ENCODE results near the gene CERS6. TPM values are rescaled to one million over a fixed set of nuclear protein-coding genes. Genes with fewer than 3 reads are reported as not detected.
"Not testable (repeated sequence)": the region's sequence is repeated elsewhere in the genome, so short reads cannot be mapped to it uniquely, and the experiment has no call there.

Gene CERS6
- polyA plus RNA-seq, 1 donor (not counting 4 experiments of a cell fraction or from before 2014, with no cell fraction given), result 19.5 TPM

- Histone ChIP-seq H2AFZ (ENCODE audit: control insufficient read depth, low read length) (no peak overlapping the region), H3K9ac (ENCODE audit: control insufficient read depth, extremely low read depth, insufficient read depth, low read length) (no peak overlapping the region), H3K27ac (ENCODE audit: control insufficient read depth, insufficient read depth, low read length) (no peak overlapping the region), H4K20me1 (ENCODE audit: control insufficient read depth, extremely low read depth, insufficient read depth, low read length) (no peaks in the 10 kb centered on the region), H3K27me3 (ENCODE audit: control insufficient read depth, extremely low read depth, insufficient read depth, low read length) (no peaks in the 10 kb centered on the region), H3K36me3 (ENCODE audit: control insufficient read depth in 2 of 2, extremely low read depth in 1 of 2, insufficient read depth in 2 of 2, low read length in 2 of 2) (no peaks in the 10 kb centered on the region), H3K9me3 (ENCODE audit: control insufficient read depth, low read depth, low read length) (no peaks in the 10 kb centered on the region), H3K4me1 (ENCODE audit: control insufficient read depth, extremely low read depth, insufficient read depth, low read length) (peaks cover 11% of the 10 kb centered on the region), H3K4me2 (ENCODE audit: control insufficient read depth, extremely low read depth, insufficient read depth, low read depth, low read length) (no peak overlapping the region), H3K9me1 (ENCODE audit: control insufficient read depth, extremely low read depth, insufficient read depth, low read length) (no peaks in the 10 kb centered on the region), H3K4me3 (ENCODE audit: control insufficient read depth in 2 of 3, extremely low read depth in 1 of 3, insufficient read depth in 2 of 3, low read depth in 1 of 3, low read length in 3 of 3) (no peak overlapping the region), H3K79me2 (ENCODE audit: control insufficient read depth, insufficient read depth, low read length) (peaks cover 3% of the 10 kb centered on the region)
- dilution Hi-C loops (cut with MboI; ENCODE audit: extremely low pct_ligation_motif_present, low sequenced_read_pairs), result no loop called here
- DNase-seq (ENCODE audit: low read depth, low spot score) (no peak), FAIRE-seq (no peak)
- TF ChIP-seq EZH2 (IDR thresholded peaks at IDR 0.05; ENCODE audit: low read length) (no peak), CTCF (optimal IDR thresholded peaks at IDR 0.05 in 1 of 3, IDR thresholded peaks at IDR 0.05 in 1 of 3, conservative IDR thresholded peaks at IDR 0.05 in 1 of 3; ENCODE audit: extremely low read depth in 1 of 3, insufficient read depth in 2 of 3, low read length in 3 of 3) (no peak)
Observed at GRCh38 chr2:168663993-168664392, 207.9 kb downstream of the CERS6 start.

- H3K36me3 ChIP-seq (ENCODE audit: control insufficient read depth in 2 of 2, extremely low read depth in 1 of 2, insufficient read depth in 2 of 2, low read length in 2 of 2); H3K4me3 ChIP-seq (ENCODE audit: control insufficient read depth in 2 of 3, extremely low read depth in 1 of 3, insufficient read depth in 2 of 3, low read depth in 1 of 3, low read length in 3 of 3); H3K27me3 ChIP-seq (ENCODE audit: control insufficient read depth, extremely low read depth, insufficient read depth, low read length); H3K27ac ChIP-seq (ENCODE audit: control insufficient read depth, insufficient read depth, low read length); H3K9ac ChIP-seq (ENCODE audit: control insufficient read depth, extremely low read depth, insufficient read depth, low read length); H3K4me2 ChIP-seq (ENCODE audit: control insufficient read depth, extremely low read depth, insufficient read depth, low read depth, low read length); DNase-seq (ENCODE audit: low read depth, low spot score); H3K79me2 ChIP-seq (ENCODE audit: control insufficient read depth, insufficient read depth, low read length); H3K9me3 ChIP-seq (ENCODE audit: control insufficient read depth, low read depth, low read length); H2AFZ ChIP-seq (ENCODE audit: control insufficient read depth, low read length); FAIRE-seq; H4K20me1 ChIP-seq (ENCODE audit: control insufficient read depth, extremely low read depth, insufficient read depth, low read length); H3K9me1 ChIP-seq (ENCODE audit: control insufficient read depth, extremely low read depth, insufficient read depth, low read length); dilution Hi-C loops (cut with MboI; ENCODE audit: extremely low pct_ligation_motif_present, low sequenced_read_pairs): not testable (repeated sequence)
- H3K4me1 ChIP-seq (ENCODE audit: control insufficient read depth, extremely low read depth, insufficient read depth, low read length), result peaks cover 11% of the 10 kb centered on the region
Observed at GRCh38 chr2:168664715-168665114, 208.6 kb downstream of the CERS6 start.

GRCh38 chr2:168666339-168666738 lies 210.3 kb downstream of the CERS6 start:
- Histone ChIP-seq H3K9me1 (ENCODE audit: control insufficient read depth, extremely low read depth, insufficient read depth, low read length) (no peaks in the 10 kb centered on the region), H3K79me2 (ENCODE audit: control insufficient read depth, insufficient read depth, low read length) (peaks cover 3% of the 10 kb centered on the region), H3K4me1 (ENCODE audit: control insufficient read depth, extremely low read depth, insufficient read depth, low read length) (peaks cover 11% of the 10 kb centered on the region), H3K27ac (ENCODE audit: control insufficient read depth, insufficient read depth, low read length) (no peak overlapping the region), H3K9ac (ENCODE audit: control insufficient read depth, extremely low read depth, insufficient read depth, low read length) (no peak overlapping the region), H2AFZ (ENCODE audit: control insufficient read depth, low read length) (no peak overlapping the region), H3K4me3 (ENCODE audit: control insufficient read depth in 2 of 3, extremely low read depth in 1 of 3, insufficient read depth in 2 of 3, low read depth in 1 of 3, low read length in 3 of 3) (no peak overlapping the region), H4K20me1 (ENCODE audit: control insufficient read depth, extremely low read depth, insufficient read depth, low read length) (no peaks in the 10 kb centered on the region), H3K36me3 (ENCODE audit: control insufficient read depth in 2 of 2, extremely low read depth in 1 of 2, insufficient read depth in 2 of 2, low read length in 2 of 2) (no peaks in the 10 kb centered on the region), H3K9me3 (ENCODE audit: control insufficient read depth, low read depth, low read length) (no peaks in the 10 kb centered on the region), H3K27me3 (ENCODE audit: control insufficient read depth, extremely low read depth, insufficient read depth, low read length) (no peaks in the 10 kb centered on the region), H3K4me2 (ENCODE audit: control insufficient read depth, extremely low read depth, insufficient read depth, low read depth, low read length) (no peak overlapping the region)
- FAIRE-seq (peak; percentile 89), DNase-seq (ENCODE audit: low read depth, low spot score) (no peak)
- TF ChIP-seq CTCF (optimal IDR thresholded peaks at IDR 0.05 in 1 of 3, IDR thresholded peaks at IDR 0.05 in 1 of 3, conservative IDR thresholded peaks at IDR 0.05 in 1 of 3; ENCODE audit: extremely low read depth in 1 of 3, insufficient read depth in 2 of 3, low read length in 3 of 3), result no peak
- TF ChIP-seq EZH2 (IDR thresholded peaks at IDR 0.05; ENCODE audit: low read length), result no peak
- dilution Hi-C loops (cut with MboI; ENCODE audit: extremely low pct_ligation_motif_present, low sequenced_read_pairs), result no loop called here
